Stimulated activated CD4-positive, alpha-beta T cell treated with anti-CD3 and anti-CD28 coated beads, Interleukin-12 subunit alpha, Interleukin-12 subunit beta, amount 100 ng/mL, for 4 hours (primary cell): Measurements from ENCODE around the gene MFAP3.

Experiments used
- DNase-seq: peaks from one replicate; pipeline ENCODE4 v3.0.0-alpha.2; 2020

The MFAP3 gene

GRCh38 chr5:154095904-154096303, 57.1 kb downstream of the MFAP3 start:
- DNase-seq = no peak

- DNase-seq = no peak
Observed at GRCh38 chr5:154097031-154097430, 58.3 kb downstream of the MFAP3 start.

- DNase-seq = no peak
Observed at GRCh38 chr5:154098465-154098864, 59.7 kb downstream of the MFAP3 start.

GRCh38 chr5:154101184-154101583, 62.4 kb downstream of the MFAP3 start:
- DNase-seq = no peak

- DNase-seq = no peak
Observed at GRCh38 chr5:154103233-154103632, 64.5 kb downstream of the MFAP3 start.
